Measurements from ENCODE around the gene ARF6. TPM values are rescaled to one million over a fixed set of nuclear protein-coding genes. Genes with fewer than 3 reads are reported as not detected.
"Not testable (repeated sequence)": the region's sequence is repeated elsewhere in the genome, so short reads cannot be mapped to it uniquely, and the experiment has no call there.

The ARF6 gene
- total RNA-seq, 1 experiment from 2014 or later: 74.2 TPM

DNA sequence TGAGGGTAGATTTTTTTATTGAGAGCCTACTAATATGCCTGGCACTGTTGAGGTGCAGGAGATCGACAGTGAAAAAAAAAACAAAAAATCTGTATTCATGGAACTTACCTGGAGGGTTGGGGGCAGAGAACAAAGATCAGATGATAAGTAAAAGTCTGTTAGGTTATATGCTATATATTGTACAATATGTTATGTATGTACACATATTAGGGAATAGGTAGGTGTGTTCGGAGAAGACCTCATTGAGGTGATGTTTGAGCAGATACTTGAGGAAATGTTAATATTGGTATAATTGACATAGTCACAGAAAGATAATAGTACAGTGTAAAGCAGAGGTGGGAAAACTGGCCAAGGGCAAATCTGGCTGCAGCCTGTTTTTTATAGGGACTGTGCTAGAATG lies 5.6 kb downstream of the ARF6 start:
- no peaks in the 10 kb centered on the region for H3K9me3 Mint-ChIP-seq (ENCODE audit: low read depth, unreplicated experiment)
- peaks cover 66% of the 10 kb centered on the region for H3K36me3 Mint-ChIP-seq (ENCODE audit: insufficient read depth, unreplicated experiment)
- H3K27me3 Mint-ChIP-seq (ENCODE audit: unreplicated experiment): no peaks in the 10 kb centered on the region
- CTCF ChIA-PET: interaction anchor here (0.7 to 1.3 kb wide), 3 partner anchors 35 to 733 kb away, joined by 3 to 6 read pairs (median 5); no protein-coding TSS in a partner anchor
- DNase-seq: no peak
- TF ChIP-seq CTCF (IDR thresholded peaks at IDR 0.05; ENCODE audit: unreplicated experiment): no peak
- BruUV-seq (replicated peaks): no TSS peak
- intact Hi-C loops (cut with micrococcal nuclease; ENCODE audit: unreplicated experiment): loop anchor here (5.0 kb wide), 2 partner anchors 164 to 204 kb away; no protein-coding TSS in a partner anchor
- peak overlapping the region; percentile 87 for H3K4me3 Mint-ChIP-seq (ENCODE audit: low read depth, unreplicated experiment)
- H3K4me1 Mint-ChIP-seq (ENCODE audit: low read depth, unreplicated experiment): peaks cover 22% of the 10 kb centered on the region
- H3K27ac Mint-ChIP-seq (ENCODE audit: unreplicated experiment): peak overlapping the region; percentile 94

DNA sequence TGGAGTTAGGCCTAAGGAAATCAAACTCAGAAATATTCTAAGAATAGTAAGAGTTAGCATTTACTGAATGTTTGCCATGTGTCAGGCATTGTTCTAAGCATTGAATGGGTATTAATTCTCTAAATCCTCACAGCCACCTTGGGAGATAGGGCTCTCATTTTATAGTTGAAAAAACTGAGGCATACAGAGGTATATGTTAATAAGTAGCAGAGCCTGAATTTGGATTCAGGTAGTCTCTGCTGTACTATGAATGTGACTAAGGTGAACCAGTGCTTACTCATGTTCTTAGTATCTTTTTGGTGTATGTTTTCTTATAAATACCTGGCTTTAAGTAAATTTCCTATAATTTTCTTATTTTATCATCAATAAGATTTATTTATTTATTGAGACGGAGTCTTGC lies 8.1 kb downstream of the ARF6 start:
- DNase-seq: no peak
- no peak for TF ChIP-seq CTCF (IDR thresholded peaks at IDR 0.05; ENCODE audit: unreplicated experiment)
- Mint-ChIP-seq H3K4me3 (ENCODE audit: low read depth, unreplicated experiment) (no peak overlapping the region), H3K27me3 (ENCODE audit: unreplicated experiment) (no peaks in the 10 kb centered on the region), H3K27ac (ENCODE audit: unreplicated experiment) (no peak overlapping the region), H3K9me3 (ENCODE audit: low read depth, unreplicated experiment) (no peaks in the 10 kb centered on the region), H3K36me3 (ENCODE audit: insufficient read depth, unreplicated experiment) (peaks cover 42% of the 10 kb centered on the region), H3K4me1 (ENCODE audit: low read depth, unreplicated experiment) (peaks cover 23% of the 10 kb centered on the region)
- CTCF ChIA-PET: no interaction called here
- BruUV-seq (replicated peaks): no TSS peak
- intact Hi-C loops (cut with micrococcal nuclease; ENCODE audit: unreplicated experiment): no loop called here

DNA sequence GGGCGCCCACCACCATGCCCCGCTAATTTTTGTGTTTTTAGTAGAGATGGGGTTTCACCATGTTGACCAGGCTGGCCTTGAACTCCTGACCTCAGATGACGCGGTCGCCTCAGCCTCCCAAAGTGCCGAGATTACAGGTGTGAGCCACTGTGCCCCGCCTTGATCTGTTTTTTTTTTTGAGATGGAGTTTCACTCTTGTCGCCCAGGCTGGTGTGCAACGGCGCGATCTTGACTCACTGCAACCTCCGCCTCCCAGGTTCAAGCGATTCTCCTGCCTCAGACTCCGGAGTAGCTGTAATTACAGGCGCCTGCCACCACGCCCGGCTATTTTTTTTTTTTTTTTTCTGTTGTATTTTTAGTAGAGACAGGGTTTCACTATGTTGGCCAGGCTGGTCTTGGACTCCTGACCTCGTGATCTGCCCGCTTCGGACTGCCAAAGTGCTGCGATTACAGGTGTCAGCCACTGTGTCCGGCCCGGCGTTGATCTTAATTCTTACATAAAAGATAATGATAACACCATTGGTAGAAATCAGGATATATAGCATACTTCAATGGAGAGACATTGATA lies 9.9 kb downstream of the ARF6 start:
- CTCF ChIA-PET: interaction anchor here (1.6 kb wide), 1 partner anchor 41 kb away, joined by 7 read pairs; no protein-coding TSS in a partner anchor

DNA sequence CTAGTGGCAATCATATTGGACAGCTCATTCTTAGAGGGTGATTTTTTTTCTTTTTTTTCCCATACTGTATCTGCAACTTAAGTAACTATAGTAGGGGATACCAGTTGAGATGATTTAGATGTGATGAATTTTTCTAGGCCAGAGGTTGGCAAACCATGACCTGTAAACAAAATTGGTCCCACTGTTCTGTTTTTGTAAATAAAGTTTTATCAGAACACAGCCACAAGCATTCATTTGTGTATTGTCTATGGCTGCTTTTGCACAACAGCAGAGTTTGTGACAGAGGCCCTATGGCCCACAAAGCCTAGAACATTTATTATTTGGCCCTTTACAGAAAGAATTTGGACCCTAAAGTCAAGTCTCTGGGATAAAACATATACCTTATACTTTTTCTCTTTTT lies 11.4 kb downstream of the ARF6 start:
- Mint-ChIP-seq H3K36me3 (ENCODE audit: insufficient read depth, unreplicated experiment) (peaks cover 12% of the 10 kb centered on the region), H3K9me3 (ENCODE audit: low read depth, unreplicated experiment) (no peaks in the 10 kb centered on the region), H3K4me3 (ENCODE audit: low read depth, unreplicated experiment) (no peak overlapping the region), H3K27me3 (ENCODE audit: unreplicated experiment) (no peaks in the 10 kb centered on the region), H3K4me1 (ENCODE audit: low read depth, unreplicated experiment) (peaks cover 36% of the 10 kb centered on the region), H3K27ac (ENCODE audit: unreplicated experiment) (no peak overlapping the region)
- CTCF ChIA-PET: interaction anchor here (0.7 kb wide), 1 partner anchor 184 kb away, joined by 3 read pairs; no protein-coding TSS in a partner anchor
- DNase-seq: no peak
- intact Hi-C loops (cut with micrococcal nuclease; ENCODE audit: unreplicated experiment): no loop called here
- TF ChIP-seq CTCF (IDR thresholded peaks at IDR 0.05; ENCODE audit: unreplicated experiment): no peak
- no TSS peak for BruUV-seq (replicated peaks)

More for the DNA sequence above, 9.9 kb downstream of the ARF6 start:
- peak overlapping the region; percentile 89 for H3K27ac Mint-ChIP-seq (ENCODE audit: unreplicated experiment)
- BruUV-seq (replicated peaks); H3K9me3 Mint-ChIP-seq (ENCODE audit: low read depth, unreplicated experiment); H3K27me3 Mint-ChIP-seq (ENCODE audit: unreplicated experiment); intact Hi-C loops (cut with micrococcal nuclease; ENCODE audit: unreplicated experiment): not testable (repeated sequence)
- DNase-seq: peak; percentile 36
- H3K4me3 Mint-ChIP-seq (ENCODE audit: low read depth, unreplicated experiment): peak overlapping the region; percentile 58
- peaks cover 39% of the 10 kb centered on the region for H3K4me1 Mint-ChIP-seq (ENCODE audit: low read depth, unreplicated experiment)
- H3K36me3 Mint-ChIP-seq (ENCODE audit: insufficient read depth, unreplicated experiment): peaks cover 28% of the 10 kb centered on the region

GRCh38 chr14:49905989-49906388 lies 13.1 kb downstream of the ARF6 start:
- no peak overlapping the region for H3K4me3 Mint-ChIP-seq (ENCODE audit: low read depth, unreplicated experiment)
- H3K4me1 Mint-ChIP-seq (ENCODE audit: low read depth, unreplicated experiment): peaks cover 42% of the 10 kb centered on the region
- H3K36me3 Mint-ChIP-seq (ENCODE audit: insufficient read depth, unreplicated experiment): peaks cover 12% of the 10 kb centered on the region
- H3K9me3 Mint-ChIP-seq (ENCODE audit: low read depth, unreplicated experiment): no peaks in the 10 kb centered on the region
- no peak for TF ChIP-seq CTCF (IDR thresholded peaks at IDR 0.05; ENCODE audit: unreplicated experiment)
- no peaks in the 10 kb centered on the region for H3K27me3 Mint-ChIP-seq (ENCODE audit: unreplicated experiment)
- BruUV-seq (replicated peaks): no TSS peak
- intact Hi-C loops (cut with micrococcal nuclease; ENCODE audit: unreplicated experiment): no loop called here
- DNase-seq: no peak
- no peak overlapping the region for H3K27ac Mint-ChIP-seq (ENCODE audit: unreplicated experiment)
- CTCF ChIA-PET: interaction anchor here (0.5 to 0.6 kb wide), 2 partner anchors 13 to 1423 kb away, joined by 3 read pairs; partner anchors contain the start of gene ARF6

Data from Calu3 (cell line).